HEK293 (cell line): ENCODE data around the gene PHF21A.

ENCODE experiments used
- CTCF ChIP-seq: fragments of 450-650 bp; formaldehyde crosslinking; IDR thresholded peaks from 2 replicates; pipeline ENCODE4 v1.5.1; 2016; ENCODE audit warnings: missing biosample characterization, missing genetic modification characterization
- TRIM28 ChIP-seq: IDR thresholded peaks from 2 replicates; pipeline ENCODE4 v1.6.1; 2011; ENCODE audit warnings: low read length, control low read depth, borderline replicate concordance
- ZFHX2 ChIP-seq: fragments of 450-650 bp; formaldehyde crosslinking; conservative IDR thresholded peaks from 2 replicates; pipeline ENCODE4 v1.5.1; 2016; ENCODE audit warnings: missing biosample characterization, missing genetic modification characterization
- ZNF747 ChIP-seq: fragments of 450-650 bp; formaldehyde crosslinking; IDR thresholded peaks from 2 replicates; pipeline ENCODE4 v1.5.1; 2016; ENCODE audit warnings: missing biosample characterization, missing genetic modification characterization

DNA sequence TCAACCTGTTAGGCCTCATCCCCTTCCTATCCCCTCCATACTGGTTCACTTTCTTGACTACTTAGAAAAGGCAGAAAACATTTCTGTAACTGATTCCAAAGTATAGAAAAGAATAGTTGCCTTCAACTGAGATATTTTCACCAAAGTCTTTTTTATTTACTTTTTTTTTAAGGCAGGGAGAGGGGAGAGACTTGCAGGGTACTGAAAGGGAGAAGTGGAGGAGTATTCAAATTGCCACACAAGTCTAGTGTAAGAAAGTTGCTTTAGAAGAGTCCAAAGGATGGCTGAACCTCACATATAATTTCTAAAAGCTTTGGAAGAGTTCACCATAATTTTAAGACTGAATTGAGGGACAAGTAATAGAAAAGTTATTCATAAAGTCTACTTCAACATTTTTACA lies 6.3 kb downstream of the PHF21A start:
- TF ChIP-seq CTCF (tag by site-specific recombination) (no peak), ZNF747 (tag by site-specific recombination) (no peak), TRIM28 (no peak), ZFHX2 (tag by site-specific recombination) (no peak)
